Fibroblast of lung (primary cell): ENCODE measurements around the gene INSR.
"Not testable (repeated sequence)": the region's sequence is repeated elsewhere in the genome, so short reads cannot be mapped to it uniquely, and the experiment has no call there.

Experiments used
- EZH2 ChIP-seq: IDR thresholded peaks from 2 replicates; pipeline ENCODE4 v1.5.1; 2012; ENCODE audit warnings: low read length, control low read depth, mild to moderate bottlenecking; ENCODE audit errors: missing control alignments
- TF ChIP-seq, protein P1 (sequence below), 2 donors: IDR thresholded peaks in 1 of 2; conservative IDR thresholded peaks in 1 of 2; 1 replicate in 1 of 2; 2 replicates in 1 of 2; pipeline ENCODE4 v1.5.1; 2011 to 2012; ENCODE audit warnings: low read length in 2 of 2, control low read depth in 1 of 2, inconsistent platforms in 1 of 2, low read depth in 1 of 2, mild to moderate bottlenecking in 1 of 2

DNA sequence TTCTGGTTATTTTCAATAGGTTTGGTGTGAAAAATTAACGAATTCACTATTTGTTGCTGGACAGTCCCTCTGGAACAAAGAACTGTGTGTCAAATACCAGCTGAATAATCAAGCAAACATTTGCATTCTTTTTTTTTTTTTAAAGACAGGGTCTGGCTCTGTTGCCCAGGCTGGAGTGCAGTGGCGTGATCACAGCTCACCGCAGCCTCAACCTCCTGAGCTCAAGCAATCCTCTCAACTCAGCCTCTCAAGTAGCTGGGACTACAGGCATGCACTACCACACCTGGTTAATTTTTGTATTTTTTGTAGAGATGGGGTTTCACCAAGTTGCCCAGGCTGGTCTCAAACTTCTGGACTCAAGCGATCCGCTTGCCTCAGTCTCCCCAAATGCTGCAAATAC, 67.1 kb downstream of the INSR start:
- TF ChIP-seq, protein P1, sequence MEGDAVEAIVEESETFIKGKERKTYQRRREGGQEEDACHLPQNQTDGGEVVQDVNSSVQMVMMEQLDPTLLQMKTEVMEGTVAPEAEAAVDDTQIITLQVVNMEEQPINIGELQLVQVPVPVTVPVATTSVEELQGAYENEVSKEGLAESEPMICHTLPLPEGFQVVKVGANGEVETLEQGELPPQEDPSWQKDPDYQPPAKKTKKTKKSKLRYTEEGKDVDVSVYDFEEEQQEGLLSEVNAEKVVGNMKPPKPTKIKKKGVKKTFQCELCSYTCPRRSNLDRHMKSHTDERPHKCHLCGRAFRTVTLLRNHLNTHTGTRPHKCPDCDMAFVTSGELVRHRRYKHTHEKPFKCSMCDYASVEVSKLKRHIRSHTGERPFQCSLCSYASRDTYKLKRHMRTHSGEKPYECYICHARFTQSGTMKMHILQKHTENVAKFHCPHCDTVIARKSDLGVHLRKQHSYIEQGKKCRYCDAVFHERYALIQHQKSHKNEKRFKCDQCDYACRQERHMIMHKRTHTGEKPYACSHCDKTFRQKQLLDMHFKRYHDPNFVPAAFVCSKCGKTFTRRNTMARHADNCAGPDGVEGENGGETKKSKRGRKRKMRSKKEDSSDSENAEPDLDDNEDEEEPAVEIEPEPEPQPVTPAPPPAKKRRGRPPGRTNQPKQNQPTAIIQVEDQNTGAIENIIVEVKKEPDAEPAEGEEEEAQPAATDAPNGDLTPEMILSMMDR (conservative IDR thresholded peaks at IDR 0.05 in 1 of 2, IDR thresholded peaks at IDR 0.05 in 1 of 2; ENCODE audit: low read depth in 1 of 2, low read length in 2 of 2), result not testable (repeated sequence)
- TF ChIP-seq EZH2, result not testable (repeated sequence)
